NOMO-1 (cell line): ENCODE data around the gene EFS.

Experiments used
- DNase-seq, 2 experiments: peaks; one replicate each; lab custom pipeline; 2025; ENCODE audit not compliant: unreplicated experiment in 2 of 2; lab: John Stamatoyannopoulos, UW

The EFS gene

GRCh38 chr14:23360496-23360895 is 4.5 kb downstream of the EFS start:
- no peak for DNase-seq

GRCh38 chr14:23359722-23360447 is 5.1 kb downstream of the EFS start:
- DNase-seq: no peak

DNA sequence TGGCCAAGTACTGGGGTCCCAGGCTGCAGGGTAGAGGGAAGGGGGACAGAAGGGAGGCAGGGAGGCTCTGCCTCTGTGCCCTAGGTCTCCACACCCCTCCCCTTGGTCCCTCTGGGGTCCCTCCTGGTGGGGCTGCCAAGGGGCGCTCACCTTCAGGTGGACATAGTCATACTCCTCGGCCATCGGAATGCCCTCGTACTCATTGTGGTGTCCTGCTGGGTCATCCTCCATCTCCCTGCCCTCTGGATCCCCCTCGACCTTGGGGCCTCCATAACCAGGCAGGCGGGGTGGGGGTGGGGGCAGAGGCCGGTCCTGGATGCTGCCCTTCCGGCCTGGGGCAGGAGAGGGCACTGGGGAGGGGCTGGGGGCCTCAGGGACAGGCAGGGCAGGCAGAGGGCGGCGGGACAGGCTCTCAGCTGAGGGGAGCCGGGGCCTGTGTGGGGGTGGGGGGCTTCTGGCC is 5.8 kb downstream of the EFS start:
- DNase-seq: no peak

GRCh38 chr14:23358553-23359166 is 6.3 kb downstream of the EFS start:
- no peak for DNase-seq

GRCh38 chr14:23358042-23358441 is 6.9 kb downstream of the EFS start:
- DNase-seq: no peak

DNA sequence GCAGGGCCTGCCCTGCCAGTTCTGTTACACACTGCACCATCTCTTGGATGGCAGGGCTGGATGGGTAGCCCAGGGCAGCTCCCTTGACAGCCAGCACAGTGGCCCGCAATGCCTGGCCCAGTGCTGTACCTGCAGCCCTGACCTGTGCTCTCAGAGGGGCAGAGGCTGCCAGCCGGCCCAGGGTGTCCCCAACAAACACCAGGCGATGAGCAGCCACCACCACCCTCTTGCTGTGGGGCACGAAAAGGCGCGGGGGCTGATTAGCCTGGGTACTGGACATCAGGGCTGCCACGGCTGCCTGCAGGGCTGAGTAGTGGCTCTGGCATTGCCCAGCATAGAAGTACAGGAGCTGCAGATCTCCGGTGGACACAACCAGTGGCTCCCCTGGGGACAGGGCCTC is 7.7 kb downstream of the EFS start:
- no peak for DNase-seq

GRCh38 chr14:23356662-23357061 is 8.3 kb downstream of the EFS start:
- no peak for DNase-seq

GRCh38 chr14:23355871-23356435 is 9.0 kb downstream of the EFS start:
- no peak for DNase-seq

- no peak for DNase-seq
These were observed 10.0 kb downstream of the EFS start for GRCh38 chr14:23354990-23355389.

GRCh38 chr14:23353433-23353780 is 11.6 kb downstream of the EFS start:
- no peak for DNase-seq

- DNase-seq: no peak
These were observed 12.2 kb downstream of the EFS start, which contains the start of gene SLC22A17 for GRCh38 chr14:23352506-23353432. TSS of gene SLC22A17 (minus strand) at chr14:23352887.

- DNase-seq: no peak
These were observed 13.1 kb downstream of the EFS start for GRCh38 chr14:23351681-23352505.

GRCh38 chr14:23349156-23349845 is 15.7 kb downstream of the EFS start:
- DNase-seq: no peak

- DNase-seq: no peak
These were observed 16.7 kb downstream of the EFS start for GRCh38 chr14:23348297-23348655.

- no peak for DNase-seq
These were observed 17.3 kb downstream of the EFS start for GRCh38 chr14:23347406-23348296.

- DNase-seq: no peak
These were observed 18.1 kb downstream of the EFS start for GRCh38 chr14:23346693-23347405.

GRCh38 chr14:23345987-23346692 is 18.8 kb downstream of the EFS start:
- no peak for DNase-seq

- DNase-seq: no peak
These were observed 20.5 kb downstream of the EFS start for GRCh38 chr14:23344481-23344880.
